Left lung (tissue), 10 donors: ENCODE data around the gene APBA2. TPM values are rescaled to one million over a fixed set of nuclear protein-coding genes. Genes with fewer than 3 reads are reported as not detected.

ENCODE experiments used
- ATAC-seq: fragments of 200-7000 bp; cut with Tn5 transposase; one replicate; pipeline ENCODE4 v1.9.1; 2020; ENCODE audit warnings: moderate library complexity
- DNase-seq, 4 donors: peaks; one replicate each; pipeline ENCODE4 v3.0.0-alpha.2; 2013 to 2020
- H3K27ac ChIP-seq, 2 donors: fragments of 200-600 bp; sonication (generic) in 1 of 2; one replicate each; pipeline versions ENCODE4 v1.5.0 to v1.8.0; 2020 to 2021
- H3K27me3 ChIP-seq, 2 donors: fragments of 200-600 bp; sonication (generic) in 1 of 2; one replicate each; pipeline versions ENCODE4 v1.5.0 to v1.8.0; 2020 to 2021
- H3K36me3 ChIP-seq, 2 donors: fragments of 200-600 bp; sonication (generic) in 1 of 2; one replicate each; pipeline versions ENCODE4 v1.5.0 to v1.8.0; 2020 to 2021
- H3K4me1 ChIP-seq, 2 donors: fragments of 200-600 bp; one replicate each; pipeline ENCODE4 v1.8.0; 2021
- H3K4me3 ChIP-seq, 2 donors: fragments of 200-600 bp; sonication (generic) in 1 of 2; one replicate each; pipeline versions ENCODE4 v1.5.0 to v1.8.0; 2020 to 2021; ENCODE audit warnings: mild to moderate bottlenecking in 1 of 2
- H3K9me3 ChIP-seq, 2 donors: fragments of 200-600 bp; sonication (generic) in 1 of 2; one replicate each; pipeline versions ENCODE4 v1.5.0 to v1.8.0; 2020 to 2021
- CTCF ChIP-seq, 2 donors: fragments of 200-600 bp; sonication (generic) in 1 of 2; IDR thresholded peaks; one replicate each; pipeline versions ENCODE4 v1.5.0 to v1.8.0; 2021; ENCODE audit warnings: antibody characterized with exemption in 2 of 2
- intact Hi-C, 2 donors: fragments of 100-400 bp; cut with DNase I; formaldehyde crosslinking; loops; one replicate each; pipeline versions ENCODE4 v1.11.2 to v1.14.2; 2022
- polyA plus RNA-seq, 6 donors: library from polyadenylated mRNA; unstranded; fragments of 120-200 nt; gene quantifications; one replicate each; pipeline ENCODE4 v1.2.1, GENCODE V29; 2013; ENCODE audit not compliant: insufficient read length in 6 of 6
- total RNA-seq, 2 donors: library from RNA; stranded (reverse); fragmentation: NEBNext Ultra II Directional; extraction: Animal tissue kit (Norgen Biotek cat#: 25700); gene quantifications; one replicate each; pipeline ENCODE4 v1.2.1, GENCODE V29; 2021
- donor health status: DM: no; HTN: yes; CAD: no.
- donor health status: DM: no; HTN: no; CAD: no.

APBA2 gene
- total and polyA plus RNA-seq, 8 donors: 3.9 to 18.4 (median 11.1) TPM

GRCh38 chr15:28991236-28992171 lies 105.7 kb downstream of the APBA2 start:
- Histone ChIP-seq H3K9me3 (no peaks in the 10 kb centered on the region), H3K27ac (no peak overlapping the region), H3K27me3 (no peaks in the 10 kb centered on the region), H3K4me3 (no peak overlapping the region), H3K4me1 (no peaks in the 10 kb centered on the region), H3K36me3 (no peaks in the 10 kb centered on the region)
- DNase-seq: no peak
- intact Hi-C loops: no loop called here
- TF ChIP-seq CTCF (IDR thresholded peaks at IDR 0.05): no peak
- ATAC-seq: no peak

- H3K27ac ChIP-seq: no peak overlapping the region
Observed at GRCh38 chr15:28992336-28992864, 106.6 kb downstream of the APBA2 start.

GRCh38 chr15:28993051-28993719 lies 107.4 kb downstream of the APBA2 start:
- no peaks in the 10 kb centered on the region for H3K9me3 ChIP-seq
- no peak for DNase-seq
- no peak overlapping the region for H3K4me3 ChIP-seq
- intact Hi-C loops: no loop called here
- ATAC-seq: no peak
- H3K36me3 ChIP-seq: no peaks in the 10 kb centered on the region
- no peaks in the 10 kb centered on the region for H3K4me1 ChIP-seq
- TF ChIP-seq CTCF (IDR thresholded peaks at IDR 0.05): no peak
- H3K27me3 ChIP-seq: no peaks in the 10 kb centered on the region
- no peak overlapping the region for H3K27ac ChIP-seq

More at GRCh38 chr15:28992336-28992864, 106.6 kb downstream of the APBA2 start:
- no peaks in the 10 kb centered on the region for H3K27me3 ChIP-seq
- no peak for TF ChIP-seq CTCF (IDR thresholded peaks at IDR 0.05)
- no peaks in the 10 kb centered on the region for H3K36me3 ChIP-seq
- DNase-seq (no peak), ATAC-seq (no peak)
- H3K4me3 ChIP-seq: no peak overlapping the region
- H3K9me3 ChIP-seq: no peaks in the 10 kb centered on the region
- H3K4me1 ChIP-seq: no peaks in the 10 kb centered on the region
- intact Hi-C loops: no loop called here

- H3K4me3 ChIP-seq: no peak overlapping the region
- intact Hi-C loops: no loop called here
- no peaks in the 10 kb centered on the region for H3K27me3 ChIP-seq
- H3K27ac ChIP-seq: no peak overlapping the region
- DNase-seq: no peak
- no peaks in the 10 kb centered on the region for H3K36me3 ChIP-seq
- TF ChIP-seq CTCF (IDR thresholded peaks at IDR 0.05): no peak
- no peaks in the 10 kb centered on the region for H3K9me3 ChIP-seq
- no peaks in the 10 kb centered on the region for H3K4me1 ChIP-seq
- no peak for ATAC-seq
Observed at GRCh38 chr15:28993720-28994053, 107.9 kb downstream of the APBA2 start.
